MM.1S (cell line): ENCODE measurements around the gene B4GALT6.

Experiments
- EZH2 ChIP-seq: fragments of 300-600 bp; sonication (generic); optimal IDR thresholded peaks from 2 replicates; pipeline ENCODE3; 2017; ENCODE audit warnings: low read depth, mild to moderate bottlenecking, antibody characterized with exemption, low read length, mixed read lengths
- EZH2phosphoT487 ChIP-seq: fragments of 300-600 bp; sonication (generic); IDR thresholded peaks from 2 replicates; pipeline ENCODE4 v1.6.1; 2018; ENCODE audit warnings: antibody characterized with exemption, low read length
- TF ChIP-seq, protein P1 (sequence below): fragments of 300-600 bp; sonication (generic); IDR thresholded peaks from 2 replicates; pipeline ENCODE4 v1.5.1; 2016; ENCODE audit warnings: antibody characterized with exemption, low read length, mixed read lengths

DNA sequence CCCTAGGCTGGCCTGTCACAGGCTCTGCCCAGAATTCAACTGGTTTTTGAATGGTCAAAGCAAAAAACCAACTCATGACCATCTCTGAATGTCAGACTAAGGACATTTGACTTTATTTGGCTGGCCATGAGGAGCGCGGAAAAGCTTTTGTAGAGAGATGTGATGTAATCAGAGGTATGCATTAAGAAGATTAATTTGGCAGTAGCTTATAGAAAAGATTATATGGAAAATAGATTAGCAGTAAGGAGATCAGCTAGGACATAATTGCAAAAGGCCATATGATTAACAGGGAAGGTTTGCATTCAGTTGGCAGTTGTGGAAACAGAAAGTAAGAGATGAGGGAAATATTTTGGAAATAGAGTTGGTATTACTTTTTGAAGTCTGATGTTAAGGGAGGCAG, 105.0 kb downstream of the B4GALT6 start:
- TF ChIP-seq, protein P1, sequence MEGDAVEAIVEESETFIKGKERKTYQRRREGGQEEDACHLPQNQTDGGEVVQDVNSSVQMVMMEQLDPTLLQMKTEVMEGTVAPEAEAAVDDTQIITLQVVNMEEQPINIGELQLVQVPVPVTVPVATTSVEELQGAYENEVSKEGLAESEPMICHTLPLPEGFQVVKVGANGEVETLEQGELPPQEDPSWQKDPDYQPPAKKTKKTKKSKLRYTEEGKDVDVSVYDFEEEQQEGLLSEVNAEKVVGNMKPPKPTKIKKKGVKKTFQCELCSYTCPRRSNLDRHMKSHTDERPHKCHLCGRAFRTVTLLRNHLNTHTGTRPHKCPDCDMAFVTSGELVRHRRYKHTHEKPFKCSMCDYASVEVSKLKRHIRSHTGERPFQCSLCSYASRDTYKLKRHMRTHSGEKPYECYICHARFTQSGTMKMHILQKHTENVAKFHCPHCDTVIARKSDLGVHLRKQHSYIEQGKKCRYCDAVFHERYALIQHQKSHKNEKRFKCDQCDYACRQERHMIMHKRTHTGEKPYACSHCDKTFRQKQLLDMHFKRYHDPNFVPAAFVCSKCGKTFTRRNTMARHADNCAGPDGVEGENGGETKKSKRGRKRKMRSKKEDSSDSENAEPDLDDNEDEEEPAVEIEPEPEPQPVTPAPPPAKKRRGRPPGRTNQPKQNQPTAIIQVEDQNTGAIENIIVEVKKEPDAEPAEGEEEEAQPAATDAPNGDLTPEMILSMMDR = no peak
- TF ChIP-seq EZH2 (no peak), EZH2phosphoT487 (no peak)
